HG03565 (cell line): Measurements from ENCODE around the gene RAB3D.
"Not testable (repeated sequence)": the region's sequence is repeated elsewhere in the genome, so short reads cannot be mapped to it uniquely, and the experiment has no call there.

Experiments
- ATAC-seq: cut with Tn5 transposase; IDR thresholded peaks from one replicate; pipeline ENCODE4 v1.9.1; 2021; ENCODE audit warnings: mild to moderate bottlenecking, moderate library complexity; ENCODE audit not compliant: unreplicated experiment

RAB3D gene

GRCh38 chr19:11340099-11340467 lies 626 bp upstream of the RAB3D start:
- not testable (repeated sequence) for ATAC-seq

GRCh38 chr19:11338569-11339253 lies 746 bp downstream of the RAB3D start:
- no peak for ATAC-seq

GRCh38 chr19:11338121-11338520 lies 1.3 kb downstream of the RAB3D start:
- ATAC-seq = no peak

DNA sequence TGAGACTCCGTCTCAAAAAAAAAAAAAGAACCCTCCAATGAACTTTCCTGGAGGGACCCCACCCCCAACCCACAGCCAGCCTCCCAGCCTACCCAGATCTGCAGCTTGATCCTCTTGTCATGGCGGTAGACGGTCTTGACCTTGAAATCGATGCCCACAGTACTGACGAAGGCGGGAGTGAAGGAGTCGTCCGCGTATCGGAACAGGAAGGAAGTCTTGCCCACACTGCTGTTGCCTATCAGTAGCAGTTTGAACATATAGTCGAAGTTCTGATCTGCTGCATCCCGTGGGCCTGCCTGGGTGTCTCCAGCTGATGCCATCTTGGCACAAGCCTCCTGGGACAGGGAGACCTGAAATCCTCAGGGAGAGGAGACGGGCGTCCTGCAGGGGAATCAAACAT lies 2.4 kb downstream of the RAB3D start:
- ATAC-seq = no peak

GRCh38 chr19:11335449-11336146 lies 3.9 kb downstream of the RAB3D start:
- ATAC-seq = no peak

DNA sequence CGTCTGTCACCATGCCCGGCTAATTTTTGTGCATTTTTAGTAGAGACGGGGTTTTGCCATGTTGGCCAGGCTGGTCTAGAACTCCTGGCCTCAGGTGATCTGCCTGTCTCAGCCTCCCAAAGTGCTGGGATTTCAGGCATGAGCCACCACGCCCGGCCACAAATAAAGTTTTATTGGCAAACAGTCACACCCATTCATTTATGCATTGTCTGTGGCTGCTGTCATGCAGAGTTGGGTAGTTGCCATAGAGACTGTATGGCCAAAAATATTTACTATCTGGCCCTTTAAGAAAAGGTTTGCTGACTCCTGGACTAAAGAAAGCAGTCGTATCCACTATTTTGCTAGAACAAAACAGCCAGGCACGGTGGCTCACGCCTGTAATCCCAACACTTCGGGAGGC lies 5.6 kb downstream of the RAB3D start:
- ATAC-seq = not testable (repeated sequence)

DNA sequence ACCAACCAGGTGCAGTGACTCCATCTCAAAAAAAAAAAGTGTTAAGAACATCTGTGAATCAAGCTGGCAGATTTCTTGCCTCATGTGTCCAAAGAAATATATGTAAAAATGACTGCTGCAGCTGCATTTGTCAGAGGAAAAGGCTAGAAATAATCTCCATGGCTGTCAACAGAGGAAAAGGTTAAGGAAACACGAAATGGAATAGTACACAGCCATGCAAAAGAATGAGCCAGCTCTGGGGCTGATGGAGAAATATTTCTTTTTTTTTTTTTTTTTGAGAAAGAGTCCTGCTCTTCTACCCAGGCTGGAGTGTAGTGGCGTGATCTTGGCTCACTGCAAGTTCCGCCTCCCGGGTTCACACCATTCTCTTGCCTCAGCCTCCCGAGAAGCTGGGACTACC lies 6.6 kb downstream of the RAB3D start:
- ATAC-seq = no peak

DNA sequence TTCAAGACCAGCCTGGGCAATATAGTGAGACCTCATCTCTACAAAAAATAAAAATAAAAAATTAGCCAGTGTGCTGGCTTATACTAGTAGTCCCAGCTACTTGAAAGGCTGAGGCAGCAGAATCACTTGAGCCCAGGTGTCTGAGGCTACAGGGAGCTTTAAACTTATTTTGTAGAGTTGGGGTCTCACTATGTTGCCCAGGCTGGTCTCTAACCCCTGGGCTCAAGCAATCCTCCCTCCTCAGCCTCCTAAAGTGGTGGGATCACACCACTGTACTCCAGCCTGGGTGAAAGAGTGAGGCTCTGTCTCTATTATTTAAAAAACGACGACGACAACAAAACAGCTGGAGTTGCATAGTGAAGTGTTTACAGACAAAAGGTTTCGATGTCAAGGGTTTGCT lies 8.0 kb downstream of the RAB3D start:
- ATAC-seq = no peak

DNA sequence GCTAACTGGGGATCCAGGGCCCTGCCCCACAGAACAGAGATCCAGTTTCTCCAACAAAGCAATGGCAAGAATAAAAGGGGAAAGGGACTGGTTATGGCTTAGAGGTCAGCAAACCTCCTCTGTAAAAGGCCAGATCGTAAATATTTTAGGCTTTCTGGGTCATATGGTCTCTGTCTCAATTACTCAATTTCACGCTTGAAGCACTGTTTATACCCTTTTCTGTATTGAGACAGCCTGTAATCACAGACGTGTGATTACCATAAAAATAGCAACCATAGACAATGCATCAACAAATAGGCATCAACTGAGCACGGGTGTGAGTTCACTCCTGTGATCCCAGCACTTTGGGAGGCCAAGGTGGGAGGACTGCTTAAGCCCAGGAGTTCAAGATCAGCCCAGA lies 9.3 kb downstream of the RAB3D start:
- ATAC-seq = no peak

- no peak for ATAC-seq
These were observed 13.9 kb downstream of the RAB3D start for GRCh38 chr19:11325544-11325943.

DNA sequence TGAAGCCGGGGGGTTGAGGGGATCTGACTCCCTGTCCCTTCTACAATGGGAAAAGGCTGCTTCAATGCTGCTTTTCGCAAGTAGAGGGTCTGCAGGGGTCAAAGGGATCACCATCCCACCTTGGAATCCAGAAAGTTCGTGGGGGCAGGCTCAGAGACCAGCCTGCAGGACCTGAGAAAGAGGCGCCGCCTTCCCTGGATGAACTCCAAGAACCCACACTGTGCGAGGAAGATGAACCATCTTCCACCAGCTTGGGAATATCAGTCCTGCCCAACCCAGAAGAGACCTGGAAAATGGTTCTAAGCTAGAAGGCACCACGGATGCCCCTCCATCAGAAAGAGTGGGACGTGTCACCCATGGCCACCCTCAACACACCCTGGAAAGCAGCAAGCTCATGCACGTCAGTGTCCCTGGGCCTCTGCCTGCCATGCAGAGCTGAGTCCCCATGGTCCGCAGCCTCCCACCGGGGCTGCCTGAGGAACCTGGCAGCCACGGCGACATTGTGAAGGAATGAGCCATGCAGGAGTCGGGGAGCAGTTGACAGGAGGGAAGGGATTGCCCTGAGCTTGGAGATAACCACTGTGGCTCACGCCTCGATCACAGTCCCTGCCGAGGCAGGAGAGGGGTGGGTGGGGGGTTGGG lies 14.6 kb downstream of the RAB3D start:
- ATAC-seq = no peak

GRCh38 chr19:11324079-11324661 lies 15.3 kb downstream of the RAB3D start:
- ATAC-seq = no peak

- no peak for ATAC-seq
These were observed 15.8 kb downstream of the RAB3D start for GRCh38 chr19:11323601-11324078.

DNA sequence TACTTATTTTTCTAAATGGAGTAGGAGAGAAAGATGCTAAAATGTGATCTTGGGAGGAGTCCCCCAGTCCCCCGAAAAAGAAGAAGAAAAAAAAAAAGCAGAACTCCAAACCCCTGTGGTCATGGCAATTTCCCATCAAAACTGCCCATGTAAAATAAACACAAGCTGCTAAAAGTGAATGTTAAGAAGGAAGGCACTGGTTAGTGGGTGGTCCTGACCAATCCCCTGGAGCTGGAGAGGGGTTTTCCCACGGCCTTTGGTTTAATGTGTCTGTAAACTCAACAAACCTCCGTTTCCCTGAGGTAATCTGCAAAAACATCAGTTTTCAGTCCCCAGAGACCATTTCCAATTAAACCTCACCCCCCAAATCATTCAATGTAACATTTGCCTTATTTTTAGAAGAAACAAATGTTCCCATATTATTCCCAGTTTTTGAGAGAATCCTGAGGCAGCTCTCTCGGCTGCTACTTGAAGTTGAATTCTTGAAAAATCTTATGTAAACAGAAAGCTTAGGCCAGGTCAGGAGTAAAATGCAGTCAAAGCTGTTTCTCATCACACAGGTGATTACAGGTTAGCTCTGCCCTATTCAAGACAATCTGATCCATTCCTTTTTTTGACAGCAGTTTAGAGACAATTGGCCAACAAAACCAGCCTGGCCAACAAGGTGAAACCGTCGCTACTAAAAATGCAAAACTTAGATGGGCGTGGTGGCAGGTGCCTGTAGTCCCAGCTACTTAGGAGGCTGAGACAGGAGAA lies 17.0 kb downstream of the RAB3D start:
- ATAC-seq = no peak

DNA sequence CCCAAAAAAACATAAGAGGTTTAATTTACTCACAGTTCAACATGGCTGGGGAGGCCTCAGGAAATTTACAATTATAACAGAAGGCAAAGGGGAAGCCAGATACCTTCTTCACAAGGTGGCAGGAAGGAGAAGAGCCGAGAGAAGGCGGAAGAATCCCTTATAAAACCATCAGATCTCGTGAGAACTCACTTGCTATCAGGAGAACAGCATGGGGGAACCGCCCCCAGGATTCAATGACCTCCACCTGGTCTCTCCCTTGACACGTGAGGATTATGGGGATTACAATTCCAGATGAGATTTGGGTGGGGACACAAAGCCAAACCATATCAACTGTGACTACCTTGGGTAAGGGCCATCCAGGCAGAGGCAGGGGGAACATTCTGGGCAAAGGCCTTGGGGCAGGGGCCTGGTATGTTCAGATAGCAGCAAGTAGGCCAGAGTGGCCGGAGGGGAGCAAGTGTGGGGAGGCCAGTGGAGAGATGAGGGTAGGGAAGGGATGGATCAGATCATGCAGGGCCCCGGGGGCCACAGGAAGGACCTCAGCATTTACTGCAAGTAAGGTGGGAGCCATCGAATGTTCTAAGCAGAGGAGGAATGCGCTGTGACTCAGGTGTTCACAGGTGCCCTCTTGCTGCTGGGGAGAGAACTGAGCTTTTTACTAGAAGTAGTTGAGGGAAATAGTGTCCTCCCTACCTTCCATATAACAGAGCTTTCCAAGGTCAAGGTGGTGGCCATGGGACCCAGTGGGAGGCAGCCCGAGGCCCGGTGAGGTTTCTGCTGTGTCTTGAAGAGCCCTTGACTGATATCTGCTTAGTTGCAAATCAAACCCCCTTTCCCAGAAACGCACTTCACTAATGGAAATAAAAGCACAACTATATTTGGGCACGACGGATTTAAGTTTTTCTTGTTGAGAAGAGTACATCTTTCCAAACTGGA lies 18.0 kb downstream of the RAB3D start:
- ATAC-seq = no peak

DNA sequence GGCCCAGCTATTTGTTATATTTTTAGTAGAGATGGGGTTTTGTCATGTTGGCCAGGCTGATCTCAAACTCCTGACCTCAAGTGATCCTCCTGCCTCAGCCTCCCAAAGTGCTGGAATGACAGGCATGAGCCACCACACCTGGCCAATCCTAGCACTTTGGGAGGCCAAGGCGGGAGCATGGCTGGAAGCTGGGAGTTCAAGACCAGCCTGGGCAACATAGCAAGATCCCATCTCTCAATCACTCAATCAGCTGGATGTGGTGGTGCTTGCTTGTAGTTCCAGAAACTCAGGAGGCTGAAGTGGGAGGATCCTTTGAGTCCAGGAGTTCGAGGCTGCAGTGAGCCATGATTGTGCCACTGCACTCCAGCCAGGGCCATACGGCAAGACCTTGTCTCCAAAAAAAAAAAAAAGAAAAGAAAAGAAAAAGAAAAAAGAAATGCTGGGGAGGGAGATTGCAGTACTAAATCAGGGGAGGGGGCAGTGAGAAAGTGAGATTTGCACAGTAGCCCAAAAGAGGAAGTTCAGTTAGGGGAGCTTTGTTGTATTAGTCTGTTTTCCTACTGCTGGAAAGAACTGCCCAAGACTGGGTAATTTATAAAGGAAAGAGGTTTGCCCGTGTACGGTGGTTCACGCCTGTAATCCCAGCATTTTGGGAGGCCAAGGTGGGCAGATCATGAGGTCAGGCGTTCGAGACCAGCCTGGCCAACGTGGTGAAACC lies 19.0 kb downstream of the RAB3D start:
- ATAC-seq = not testable (repeated sequence)

DNA sequence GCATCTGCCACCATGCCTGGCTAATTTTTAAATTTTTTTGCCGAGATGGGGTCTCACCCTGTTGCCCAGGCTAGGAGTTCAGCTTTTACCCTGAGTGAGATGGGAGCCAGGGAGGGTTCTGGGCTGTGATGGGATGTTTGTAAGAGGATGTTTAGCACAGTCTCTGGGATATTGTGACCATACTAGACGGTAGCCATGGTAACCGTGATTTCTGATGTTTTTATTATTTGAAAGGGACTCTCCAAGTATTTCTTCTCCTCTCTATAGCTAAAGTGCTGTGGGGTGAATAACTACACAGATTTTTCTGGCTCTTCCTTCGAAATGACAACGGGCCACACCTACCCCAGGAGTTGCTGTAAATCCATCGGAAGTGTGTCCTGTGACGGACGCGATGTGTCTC lies 33.1 kb downstream of the RAB3D start:
- ATAC-seq = no peak

- no peak for ATAC-seq
These were observed 34.5 kb downstream of the RAB3D start for GRCh38 chr19:11304936-11305335.

DNA sequence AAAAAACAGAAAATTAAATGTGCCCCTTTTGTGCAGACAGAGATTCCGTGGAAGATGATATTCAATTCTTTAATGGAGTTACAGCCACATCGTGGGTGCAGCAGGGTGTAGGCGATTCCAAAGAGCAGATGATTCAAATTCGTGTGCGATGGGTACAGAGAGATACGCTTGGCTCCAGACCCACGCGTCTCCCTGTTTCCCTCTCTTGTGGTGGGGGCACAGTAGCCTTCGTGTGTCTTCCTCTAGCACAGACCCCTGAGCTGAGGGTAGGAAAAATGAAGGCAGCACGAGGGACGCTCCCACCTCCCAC lies 38.7 kb downstream of the RAB3D start:
- ATAC-seq = no peak
